DND-41 (cell line): Measurements from ENCODE around the gene DNM3.

Experiments used
- CTCF ChIP-seq: IDR thresholded peaks from 2 replicates; pipeline ENCODE4 v1.5.1; 2012; ENCODE audit warnings: borderline replicate concordance, low read length, moderate library complexity, mild to moderate bottlenecking; ENCODE audit not compliant: poor library complexity, severe bottlenecking; ENCODE audit errors: extremely low read depth
- EZH2 ChIP-seq: IDR thresholded peaks from 3 replicates; pipeline ENCODE4 v1.6.1; 2012; ENCODE audit warnings: borderline replicate concordance, low read depth, mild to moderate bottlenecking, moderate library complexity, low read length, inconsistent platforms; ENCODE audit not compliant: severe bottlenecking

- no peak for TF ChIP-seq CTCF
- no peak for TF ChIP-seq EZH2
Measured at GRCh38 chr1:171935664-171936063, 94.4 kb downstream of the DNM3 start.
